HK-2 (cell line): ENCODE measurements around the gene AP4E1.
"Not testable (repeated sequence)": the region's sequence is repeated elsewhere in the genome, so short reads cannot be mapped to it uniquely, and the experiment has no call there.

ENCODE experiments used
- DNase-seq: peaks from one replicate; pipeline ENCODE4 v3.0.0-alpha.2; 2018; ENCODE audit not compliant: unreplicated experiment

Gene AP4E1

GRCh38 chr15:50908209-50909009, at the start of gene AP4E1:
Gene AP4E1 (plus strand): TSS chr15:50908683. CDS start chr15:50908779, 96 bp downstream.
- DNase-seq = peak; percentile 87

DNA sequence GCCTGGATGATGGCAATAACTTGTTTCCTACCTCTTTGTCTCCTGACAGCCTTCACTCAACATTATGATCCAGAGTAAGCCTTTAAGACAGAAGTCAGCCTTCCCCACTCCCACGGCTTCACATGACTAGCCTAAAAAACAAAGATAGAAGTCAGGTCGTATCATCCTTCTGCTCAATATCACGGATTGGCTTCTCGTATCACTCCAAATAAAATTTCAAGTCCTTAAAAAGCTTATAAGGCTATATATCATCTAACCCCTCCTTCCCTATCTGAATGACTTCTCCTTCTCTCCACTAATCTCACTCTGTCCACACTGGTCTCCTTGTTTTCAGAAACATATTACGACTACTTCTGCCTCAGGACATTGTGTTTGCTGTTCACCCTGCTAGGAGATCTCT, 47.7 kb upstream of the AP4E1 start:
- no peak for DNase-seq

DNA sequence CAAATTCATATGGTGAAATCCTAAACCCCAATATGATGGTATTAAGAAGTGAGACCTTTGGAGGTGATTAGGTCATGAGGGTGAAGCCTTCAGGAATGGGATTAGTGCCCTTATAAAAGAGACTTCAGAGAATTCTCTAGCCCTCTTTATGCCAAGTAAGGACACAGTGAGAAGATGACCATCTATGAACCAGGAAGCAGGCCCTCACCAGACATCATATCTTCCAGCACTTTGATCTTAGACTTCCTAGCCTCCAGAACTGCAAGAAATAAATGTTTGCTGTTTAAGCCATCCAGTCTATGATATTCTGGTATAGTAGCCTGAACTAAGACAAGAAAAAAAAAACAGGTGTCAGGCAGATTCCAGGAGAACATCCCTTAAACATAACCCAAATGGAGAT, 45.9 kb upstream of the AP4E1 start:
- DNase-seq = no peak

DNA sequence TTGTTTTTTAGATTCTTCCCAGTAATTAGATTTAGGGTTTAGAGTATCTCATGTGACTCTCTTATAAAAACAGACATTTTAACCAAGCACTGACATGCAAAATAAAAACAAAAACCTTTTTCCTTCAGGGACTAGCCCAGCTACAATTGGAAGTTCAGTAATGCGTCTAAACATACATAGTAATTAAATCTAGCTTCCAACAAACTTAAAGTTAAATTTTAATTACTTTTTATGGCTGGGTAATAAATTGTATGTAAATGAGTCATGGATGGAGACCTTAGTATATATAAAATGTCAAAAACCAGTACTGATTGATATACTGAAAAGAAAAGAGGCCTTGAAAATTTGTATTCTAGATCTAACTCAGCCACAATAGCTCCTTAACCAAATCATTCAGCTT, 43.6 kb upstream of the AP4E1 start:
- no peak for DNase-seq

- no peak for DNase-seq
These were observed 42.7 kb upstream of the AP4E1 start for GRCh38 chr15:50865515-50866353.

- DNase-seq = no peak
These were observed 36.7 kb upstream of the AP4E1 start for GRCh38 chr15:50871832-50872231.

DNA sequence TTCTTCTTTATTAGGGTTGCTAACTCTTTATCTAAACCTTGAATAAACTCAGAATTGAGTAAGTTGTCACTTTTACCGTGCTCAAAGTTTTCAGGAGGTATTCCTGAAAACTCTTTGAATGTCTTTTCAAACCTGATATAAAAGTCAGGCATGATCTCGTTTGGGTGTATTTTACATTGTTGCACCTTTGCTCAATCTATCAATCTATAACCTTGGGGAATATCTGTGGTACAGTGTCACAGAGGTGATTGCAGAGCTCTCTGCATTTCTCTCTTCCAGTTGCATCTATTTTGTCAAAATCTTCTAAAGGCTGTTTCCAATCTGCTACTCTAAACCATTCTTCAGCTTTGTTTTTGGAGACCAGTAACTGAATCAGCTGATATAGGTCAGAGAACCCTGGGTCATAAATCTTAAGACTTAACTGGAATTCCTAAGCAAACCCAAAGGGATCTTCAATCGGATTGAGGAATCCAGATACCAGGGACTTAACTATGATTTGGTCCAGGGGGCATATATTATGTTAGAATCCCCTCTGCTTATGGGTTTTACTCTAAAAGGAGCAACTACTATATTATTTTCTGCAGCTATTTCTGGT, 35.6 kb upstream of the AP4E1 start:
- no peak for DNase-seq

GRCh38 chr15:50873935-50874361, 34.5 kb upstream of the AP4E1 start:
- no peak for DNase-seq

DNA sequence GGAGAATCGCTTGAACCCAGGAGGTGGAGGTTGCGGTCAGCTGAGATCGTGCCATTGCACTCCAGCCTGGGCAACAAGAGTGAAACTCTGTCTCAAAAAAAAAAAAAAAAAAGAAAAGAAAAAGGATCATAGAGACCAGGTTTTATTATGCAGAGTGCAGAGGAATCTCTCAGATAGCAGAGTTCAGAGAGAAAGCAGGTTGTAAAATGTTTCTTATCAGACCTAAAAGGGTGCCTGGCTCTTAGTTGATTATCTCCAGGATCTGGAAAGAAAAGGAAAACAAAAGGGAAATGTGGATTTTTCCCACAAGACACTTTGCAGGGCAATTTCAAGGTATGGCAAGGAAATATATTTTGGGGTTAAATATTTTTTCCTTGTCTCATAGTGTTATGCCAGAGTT, 33.2 kb upstream of the AP4E1 start:
- DNase-seq = not testable (repeated sequence)

- DNase-seq = no peak
These were observed 32.1 kb upstream of the AP4E1 start for GRCh38 chr15:50876260-50876988.

- DNase-seq = peak; percentile 79
These were observed 31.5 kb upstream of the AP4E1 start for GRCh38 chr15:50876989-50877360.

DNA sequence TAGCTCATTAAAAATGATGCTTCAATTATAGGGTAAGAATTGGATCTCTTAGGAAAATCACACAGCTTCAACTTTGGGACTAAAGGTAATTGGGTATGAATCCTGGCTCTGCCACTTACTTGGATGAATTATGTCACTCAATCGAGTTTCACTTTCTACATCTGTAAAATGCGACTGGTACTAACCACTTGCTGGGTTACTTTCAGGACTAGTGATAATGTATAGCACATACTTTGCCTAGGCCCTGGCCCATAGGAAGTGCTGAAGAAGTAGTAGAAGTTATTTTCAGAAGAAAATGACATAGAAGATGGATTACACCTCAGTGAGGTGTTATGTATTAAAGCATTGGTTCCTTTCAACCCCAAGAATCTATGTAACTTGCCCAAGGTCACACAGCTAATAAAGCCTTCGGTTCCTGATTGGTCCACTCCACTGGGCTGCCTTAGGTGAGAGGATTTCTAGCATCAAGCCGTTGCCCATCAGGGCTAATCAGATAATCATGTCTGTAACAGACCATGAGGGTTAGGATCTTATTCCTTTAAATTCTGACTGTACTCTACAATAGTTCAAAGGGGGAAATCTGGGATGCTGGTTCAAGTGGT, 29.4 kb upstream of the AP4E1 start:
- DNase-seq = no peak

DNA sequence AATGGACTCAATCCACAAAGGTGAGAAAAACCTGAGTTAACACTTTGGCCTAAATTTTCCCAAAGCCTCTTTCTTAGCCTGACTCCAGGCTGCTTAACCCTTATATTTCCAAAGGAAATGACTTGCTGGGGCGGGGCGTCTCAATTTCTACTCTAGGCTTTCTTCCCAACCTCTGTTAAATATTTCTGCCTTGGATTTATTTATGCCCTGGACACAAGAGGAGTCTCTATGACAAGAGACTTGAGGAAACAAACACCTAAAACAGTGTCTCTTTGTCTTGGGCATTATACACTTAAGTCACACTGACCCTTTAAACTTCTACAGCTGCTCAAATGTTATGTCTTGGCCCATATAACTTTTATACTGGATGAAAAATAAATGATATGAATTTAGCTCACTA, 28.3 kb upstream of the AP4E1 start:
- no peak for DNase-seq

DNA sequence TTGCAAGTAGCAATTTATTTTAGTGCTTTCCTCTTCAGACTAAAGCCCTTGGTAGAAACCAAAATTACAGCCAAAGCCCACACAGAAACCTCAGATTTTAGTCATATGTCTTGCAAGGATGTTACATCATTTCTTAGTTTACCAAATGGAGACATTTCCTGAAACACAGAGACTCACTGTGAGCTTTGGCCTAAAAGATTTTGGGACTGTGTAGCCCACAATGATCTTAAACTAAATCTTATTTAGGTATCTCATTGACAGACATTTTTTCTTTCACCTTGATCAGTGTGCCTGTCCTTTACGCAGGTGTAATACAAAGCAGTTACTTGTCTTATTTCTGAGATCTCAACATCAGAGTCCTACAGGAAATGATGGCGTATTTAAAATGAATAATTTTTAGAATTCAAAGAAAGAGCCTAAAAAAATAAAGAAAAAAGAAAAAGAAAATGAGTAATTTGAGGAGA, 27.8 kb upstream of the AP4E1 start:
- no peak for DNase-seq

DNA sequence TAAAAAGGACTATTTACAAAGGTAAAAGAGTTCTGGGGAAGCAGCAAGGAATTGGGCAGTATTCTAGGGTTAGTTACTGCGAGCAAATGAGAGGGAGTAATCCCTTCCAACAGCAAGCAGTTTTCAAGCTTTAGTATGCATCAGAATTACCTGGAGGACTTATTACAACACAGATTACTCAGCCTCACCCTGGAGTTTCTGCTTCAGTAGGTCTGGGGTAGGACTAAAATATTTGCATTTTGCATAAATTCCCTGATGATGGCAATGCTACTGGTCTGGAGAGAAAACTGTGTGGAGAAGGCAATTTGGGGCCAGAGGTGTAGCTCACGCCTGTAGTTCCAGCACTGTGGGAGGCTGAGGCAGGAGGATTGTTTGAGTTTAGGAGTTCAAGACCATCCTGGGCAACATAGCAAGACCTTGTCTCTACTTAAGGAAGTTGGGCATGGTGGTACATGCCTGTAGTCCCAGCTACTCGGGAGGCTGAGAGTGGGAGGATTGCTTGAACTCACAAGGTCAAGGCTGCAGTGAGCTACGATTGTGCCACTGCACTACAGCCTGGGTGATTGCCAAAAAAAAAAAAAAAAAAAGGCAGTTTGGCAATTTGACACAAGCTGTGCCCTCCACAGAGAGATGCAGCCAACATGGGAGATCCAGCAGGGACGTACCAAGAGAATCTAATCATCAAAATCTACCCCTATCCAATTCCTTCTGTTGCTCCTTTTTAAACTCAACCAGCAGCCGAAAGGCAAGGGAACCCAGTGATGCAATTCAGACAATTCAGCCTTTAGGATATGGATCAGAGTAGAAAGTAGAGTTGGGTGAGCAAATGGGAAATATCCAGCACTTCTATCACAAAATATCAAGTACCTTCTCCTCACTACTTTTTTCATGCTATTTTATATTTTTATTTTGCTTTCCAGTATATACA, 27.1 kb upstream of the AP4E1 start:
- no peak for DNase-seq

DNA sequence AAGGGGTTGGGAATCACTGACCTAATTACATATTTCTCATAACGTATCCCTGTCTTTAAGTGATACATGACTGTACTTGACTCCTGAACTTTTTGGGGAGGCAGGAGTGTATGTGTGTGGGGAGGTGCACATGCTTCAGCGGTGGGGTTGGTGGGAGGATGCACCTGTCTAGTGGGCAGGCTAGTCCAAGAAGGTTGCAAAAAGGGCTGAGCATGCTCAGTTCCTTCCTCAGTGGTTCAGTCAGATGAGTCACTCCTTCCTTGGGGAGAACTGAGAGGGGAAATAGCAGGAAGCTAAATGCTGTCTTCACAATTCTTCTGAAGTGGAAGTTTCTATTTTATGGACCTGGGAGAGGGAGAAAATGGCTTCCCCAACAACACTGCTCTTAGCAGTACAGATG, 24.6 kb upstream of the AP4E1 start:
- DNase-seq = peak; percentile 30

DNA sequence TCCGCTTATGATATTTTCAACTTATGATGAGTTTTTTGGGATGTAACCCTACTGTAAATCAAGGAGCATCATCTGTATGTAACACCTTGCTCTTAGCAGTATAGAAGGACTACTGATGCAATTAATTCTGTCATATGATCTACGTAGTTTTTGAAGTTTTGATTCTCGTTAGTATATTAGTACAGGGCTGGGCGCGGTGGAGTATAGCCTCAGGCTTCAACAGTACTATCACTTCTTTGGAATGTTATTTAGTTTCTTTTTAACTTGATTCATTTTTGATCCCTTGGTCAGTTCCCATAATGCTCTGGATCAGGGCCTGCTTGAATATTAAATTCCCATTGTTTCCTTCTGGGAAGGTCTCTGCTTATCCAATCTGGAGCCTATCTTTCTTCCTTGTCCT, 23.9 kb upstream of the AP4E1 start:
- peak; percentile 22 for DNase-seq

- DNase-seq = no peak
These were observed 22.4 kb upstream of the AP4E1 start for GRCh38 chr15:50886139-50886467.

- no peak for DNase-seq
These were observed 21.7 kb upstream of the AP4E1 start for GRCh38 chr15:50886611-50887345.

DNA sequence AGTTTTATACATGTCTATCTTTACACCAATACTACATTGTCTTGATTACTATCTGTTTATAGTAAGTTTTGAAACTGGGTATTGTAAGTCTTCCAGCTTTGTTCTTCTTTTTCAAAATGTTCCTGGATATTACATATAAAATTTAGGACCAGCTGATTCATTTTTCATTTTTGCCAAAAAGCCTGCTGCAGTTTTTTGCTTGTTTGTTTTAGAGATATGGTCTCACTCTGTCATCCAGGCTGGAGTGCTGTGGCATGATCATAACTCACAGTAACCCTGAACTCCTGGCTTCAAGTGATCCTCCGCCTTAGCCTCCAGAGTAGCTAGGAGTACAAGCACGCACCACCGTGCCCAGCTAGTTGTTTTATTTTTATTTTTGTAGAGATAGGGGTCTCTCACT, 20.4 kb upstream of the AP4E1 start:
- no peak for DNase-seq
